Stomach (tissue), 9 donors: ENCODE results near the gene CDK15. TPM values are rescaled to one million over a fixed set of nuclear protein-coding genes. Genes with fewer than 3 reads are reported as not detected.

Experiments
- DNase-seq, 2 donors: peaks; one replicate each; pipeline versions ENCODE4 v3.0.0 to v3.0.0-alpha.2; 2013 to 2019
- H3K27ac ChIP-seq, 5 donors: fragments of 200-600 bp in 4 of 5; sonication (generic) in 4 of 5; one replicate each; pipeline ENCODE4 v1.5.1; 2013 to 2019; ENCODE audit warnings: mild to moderate bottlenecking in 1 of 5, moderate library complexity in 1 of 5
- H3K27me3 ChIP-seq, 3 donors: fragments of 200-600 bp; sonication (generic); one replicate each; pipeline ENCODE4 v1.5.1; 2017 to 2019; ENCODE audit warnings: mixed run types in 1 of 3
- H3K36me3 ChIP-seq, 4 donors: fragments of 200-600 bp; sonication (generic); 1 replicate in 3 of 4; 2 replicates in 1 of 4; pipeline ENCODE4 v1.5.1; 2016 to 2019
- H3K4me1 ChIP-seq, 4 donors: fragments of 200-600 bp; sonication (generic); one replicate each; pipeline ENCODE4 v1.5.1; 2016 to 2019
- H3K4me3 ChIP-seq, 4 donors: fragments of 200-600 bp; sonication (generic) in 3 of 4; one replicate each; pipeline ENCODE4 v1.5.1; 2016 to 2019; ENCODE audit warnings: mild to moderate bottlenecking in 1 of 4
- H3K9me3 ChIP-seq, 4 donors: fragments of 200-600 bp; sonication (generic); one replicate each; pipeline ENCODE4 v1.5.1; 2016 to 2019
- CTCF ChIP-seq, 7 experiments: fragments of 450-650 bp in 4 of 7; fragments of 200-600 bp in 3 of 7; sonication (generic) in 3 of 7; IDR thresholded peaks; one replicate each; pipeline ENCODE4 v1.5.1; 2016 to 2019; ENCODE audit warnings: antibody characterized with exemption in 7 of 7, control low read depth in 2 of 7, mild to moderate bottlenecking in 1 of 7
- EP300 ChIP-seq: sonication (generic); formaldehyde crosslinking; IDR thresholded peaks from one replicate; pipeline ENCODE4 v1.6.1; 2017; ENCODE audit warnings: antibody characterized with exemption
- POLR2A ChIP-seq, 4 donors: fragments of 450-650 bp; IDR thresholded peaks; one replicate each; pipeline ENCODE4 v1.6.1; 2016; ENCODE audit warnings: antibody characterized with exemption in 4 of 4, control low read depth in 2 of 4, mild to moderate bottlenecking in 1 of 4, moderate library complexity in 1 of 4
- POLR2AphosphoS5 ChIP-seq, 3 donors: sonication (generic); formaldehyde crosslinking; IDR thresholded peaks; one replicate each; pipeline ENCODE4 v1.6.1; 2016; ENCODE audit warnings: antibody characterized with exemption in 3 of 3
- WGBS, 5 donors: extraction: QIAGEN DNeasy Blood & Tissue Kit in 3 of 5; methylation state at CpG; one replicate each; pipeline versions ENCODE4 v1.1.5 to v1.1.7; 2013 to 2018; 5-methylcytosine and 5-hydroxymethylcytosine counted together
- intact Hi-C: fragments of 100-400 bp; cut with DNase I; formaldehyde crosslinking; loops from one replicate; pipeline ENCODE4 v1.15.1; 2023; ENCODE audit warnings: low total_unique reads
- polyA plus RNA-seq, 3 donors: library from polyadenylated mRNA; stranded (reverse); fragments of 200-250 nt; gene quantifications; one replicate each; pipeline ENCODE4 v1.2.3, GENCODE V29; 2013
- total RNA-seq, 5 donors: library from RNA; depleted of rRNA; stranded (reverse); fragments of >200 nt; gene quantifications; one replicate each; pipeline versions ENCODE4 v1.1.0 to v1.2.3, GENCODE V29; 2014 to 2016
- donor health status: healthy with polysubstance abuse.
- donor health status: Bipolar disorder and iron deficiency.
- donor health status: healthy.

Gene CDK15
- total and polyA plus RNA-seq, 8 donors = 0.08 to 24.1 (median 3.2) TPM; not detected in 2

- intact Hi-C loops = no loop called here
- 61 to 85% (median 73%) methylated on average over 1 of the region's 1 CpG for WGBS, 5 donors
- no peak for TF ChIP-seq POLR2A (IDR thresholded peaks at IDR 0.05)
- TF ChIP-seq EP300 = no peak
- TF ChIP-seq CTCF (IDR thresholded peaks at IDR 0.05) = no peak
- TF ChIP-seq POLR2AphosphoS5 (IDR thresholded peaks at IDR 0.05) = no peak
Measured at GRCh38 chr2:201852878-201853415, 46.6 kb downstream of the CDK15 start.

GRCh38 chr2:201854221-201854801, 48.0 kb downstream of the CDK15 start:
- H3K4me3 ChIP-seq = no peak overlapping the region
- TF ChIP-seq POLR2A (IDR thresholded peaks at IDR 0.05) (no peak), POLR2AphosphoS5 (IDR thresholded peaks at IDR 0.05) (no peak), CTCF (IDR thresholded peaks at IDR 0.05) (no peak), EP300 (no peak)
- peaks cover 0 to 14% (median 5%) of the 10 kb centered on the region in 4 donors for H3K4me1 ChIP-seq
- H3K27me3 ChIP-seq = peaks cover 0 to 21% (median 6%) of the 10 kb centered on the region in 3 donors
- no peak for DNase-seq
- no peaks in the 10 kb centered on the region for H3K36me3 ChIP-seq
- intact Hi-C loops = no loop called here
- no peak overlapping the region for H3K27ac ChIP-seq
- H3K9me3 ChIP-seq = no peaks in the 10 kb centered on the region
- 73 to 85% (median 82%) methylated on average over 4 of the region's 4 CpGs for WGBS, 5 donors

More at GRCh38 chr2:201852878-201853415, 46.6 kb downstream of the CDK15 start:
- H3K9me3 ChIP-seq = no peaks in the 10 kb centered on the region
- peaks cover 0 to under 1% (median 0%) of the 10 kb centered on the region in 4 donors for H3K4me1 ChIP-seq
- no peaks in the 10 kb centered on the region for H3K36me3 ChIP-seq
- H3K27me3 ChIP-seq = peaks cover 0 to 8% (median 0%) of the 10 kb centered on the region in 3 donors
- no peak for DNase-seq
- H3K27ac ChIP-seq = no peak overlapping the region
- H3K4me3 ChIP-seq = no peak overlapping the region

- peaks cover 0 to 19% (median 6%) of the 10 kb centered on the region in 4 donors for H3K4me1 ChIP-seq
- no peak overlapping the region for H3K4me3 ChIP-seq
- no peaks in the 10 kb centered on the region for H3K36me3 ChIP-seq
- H3K27me3 ChIP-seq = peaks cover 0 to 27% (median 6%) of the 10 kb centered on the region in 3 donors
- intact Hi-C loops = no loop called here
- no peak for DNase-seq
- TF ChIP-seq POLR2A (IDR thresholded peaks at IDR 0.05) (no peak), POLR2AphosphoS5 (IDR thresholded peaks at IDR 0.05) (no peak), CTCF (IDR thresholded peaks at IDR 0.05) (no peak), EP300 (no peak)
- WGBS, 5 donors = 87 to 97% (median 93%) methylated on average over 4 of the region's 4 CpGs
- H3K27ac ChIP-seq = no peak overlapping the region
- H3K9me3 ChIP-seq = no peaks in the 10 kb centered on the region
Measured at GRCh38 chr2:201854841-201855240, 48.5 kb downstream of the CDK15 start.

GRCh38 chr2:201855356-201855755, 49.0 kb downstream of the CDK15 start:
- intact Hi-C loops = no loop called here
- no peak for DNase-seq
- WGBS, 5 donors = 77 to 85% (median 80%) methylated on average over 3 of the region's 3 CpGs
- no peak overlapping the region for H3K4me3 ChIP-seq
- no peaks in the 10 kb centered on the region for H3K36me3 ChIP-seq
- no peaks in the 10 kb centered on the region for H3K9me3 ChIP-seq
- TF ChIP-seq POLR2A (IDR thresholded peaks at IDR 0.05) = no peak
- TF ChIP-seq CTCF (IDR thresholded peaks at IDR 0.05) = no peak
- TF ChIP-seq POLR2AphosphoS5 (IDR thresholded peaks at IDR 0.05) = no peak
- TF ChIP-seq EP300 = no peak
- H3K27me3 ChIP-seq = peaks cover 0 to 32% (median 6%) of the 10 kb centered on the region in 3 donors
- H3K27ac ChIP-seq = no peak overlapping the region
- peaks cover 0 to 24% (median 6%) of the 10 kb centered on the region in 4 donors for H3K4me1 ChIP-seq
